ENCODE results near the gene COASY. TPM values are rescaled to one million over a fixed set of nuclear protein-coding genes. Genes with fewer than 3 reads are reported as not detected.
A peak's percentile ranks its signal among the peaks of the same experiment; 100 is the strongest.

Gene COASY
- total and polyA plus RNA-seq, 8 donors: 15.6 to 127 (median 82.4) TPM

DNA sequence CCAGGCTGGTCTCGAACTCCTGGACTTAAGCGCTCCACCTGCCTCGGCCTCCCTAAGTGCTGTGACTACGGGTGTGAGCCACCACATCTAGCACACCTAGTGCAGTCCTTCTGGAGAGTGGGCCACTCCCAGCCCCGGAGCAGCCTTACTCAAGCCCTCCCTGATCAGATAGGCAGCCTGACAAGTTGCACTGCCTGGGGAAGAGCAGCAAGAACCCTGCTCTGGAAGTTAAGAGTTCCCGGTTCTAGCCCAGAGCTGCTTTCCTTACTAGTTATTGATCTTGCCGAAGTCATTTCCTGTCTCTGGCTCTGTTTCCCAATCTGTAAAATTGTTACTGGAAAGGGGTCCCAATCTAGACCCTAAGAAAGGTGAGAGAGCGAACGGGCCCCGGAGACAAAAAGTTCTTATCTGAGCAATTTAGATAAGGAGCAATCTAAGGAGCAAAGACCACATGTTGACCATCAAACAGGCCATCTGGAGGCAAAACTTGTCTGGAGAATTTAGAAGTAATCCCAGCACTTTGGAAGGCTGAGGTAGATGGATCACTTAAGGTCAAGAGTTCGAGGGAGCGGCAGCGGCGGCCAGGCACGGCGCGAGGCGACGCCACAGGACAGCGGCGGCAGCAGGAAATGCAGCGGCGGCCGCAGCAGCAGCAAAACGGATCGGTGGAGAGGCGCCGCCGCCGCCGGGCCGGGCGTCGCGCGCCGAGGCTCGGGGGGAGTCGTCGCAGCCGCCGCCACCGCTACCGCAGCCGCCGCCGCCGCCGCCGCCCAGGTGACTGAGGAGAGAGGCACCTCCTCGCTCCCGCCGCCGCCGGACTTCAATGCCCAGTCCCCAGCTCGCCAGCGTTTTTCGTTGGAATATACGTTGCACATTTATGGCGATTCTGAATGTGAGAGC, 30.2 kb upstream of the COASY start:
- TF ChIP-seq POLR2AphosphoS5 (IDR thresholded peaks at IDR 0.05) (peak; percentile 40 to 57 (median 41)), EP300 (IDR thresholded peaks at IDR 0.05) (no peak)
- TF ChIP-seq, protein P1, sequence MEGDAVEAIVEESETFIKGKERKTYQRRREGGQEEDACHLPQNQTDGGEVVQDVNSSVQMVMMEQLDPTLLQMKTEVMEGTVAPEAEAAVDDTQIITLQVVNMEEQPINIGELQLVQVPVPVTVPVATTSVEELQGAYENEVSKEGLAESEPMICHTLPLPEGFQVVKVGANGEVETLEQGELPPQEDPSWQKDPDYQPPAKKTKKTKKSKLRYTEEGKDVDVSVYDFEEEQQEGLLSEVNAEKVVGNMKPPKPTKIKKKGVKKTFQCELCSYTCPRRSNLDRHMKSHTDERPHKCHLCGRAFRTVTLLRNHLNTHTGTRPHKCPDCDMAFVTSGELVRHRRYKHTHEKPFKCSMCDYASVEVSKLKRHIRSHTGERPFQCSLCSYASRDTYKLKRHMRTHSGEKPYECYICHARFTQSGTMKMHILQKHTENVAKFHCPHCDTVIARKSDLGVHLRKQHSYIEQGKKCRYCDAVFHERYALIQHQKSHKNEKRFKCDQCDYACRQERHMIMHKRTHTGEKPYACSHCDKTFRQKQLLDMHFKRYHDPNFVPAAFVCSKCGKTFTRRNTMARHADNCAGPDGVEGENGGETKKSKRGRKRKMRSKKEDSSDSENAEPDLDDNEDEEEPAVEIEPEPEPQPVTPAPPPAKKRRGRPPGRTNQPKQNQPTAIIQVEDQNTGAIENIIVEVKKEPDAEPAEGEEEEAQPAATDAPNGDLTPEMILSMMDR (IDR thresholded peaks at IDR 0.05): peak in 5 of 7 experiments; percentile 27 to 65 (median 48)
- H3K27ac ChIP-seq: peak overlapping the region; percentile 80 to 91 (median 88)
- H3K9me3 ChIP-seq: no peaks in the 10 kb centered on the region
- intact Hi-C loops (cut with DNase I; ENCODE audit: low total_unique reads): no loop called here
- peak overlapping the region; percentile 43 to 57 (median 48) for H3K4me3 ChIP-seq
- 10 to 17% (median 10%) methylated on average over 35 to 60 of the region's 60 CpGs for WGBS, 5 donors
- H3K27me3 ChIP-seq: no peaks in the 10 kb centered on the region
- peaks cover 28 to 64% (median 46%) of the 10 kb centered on the region in 4 donors for H3K4me1 ChIP-seq
- no peaks in the 10 kb centered on the region for H3K36me3 ChIP-seq
- peak; percentile 70 to 91 for DNase-seq

DNA sequence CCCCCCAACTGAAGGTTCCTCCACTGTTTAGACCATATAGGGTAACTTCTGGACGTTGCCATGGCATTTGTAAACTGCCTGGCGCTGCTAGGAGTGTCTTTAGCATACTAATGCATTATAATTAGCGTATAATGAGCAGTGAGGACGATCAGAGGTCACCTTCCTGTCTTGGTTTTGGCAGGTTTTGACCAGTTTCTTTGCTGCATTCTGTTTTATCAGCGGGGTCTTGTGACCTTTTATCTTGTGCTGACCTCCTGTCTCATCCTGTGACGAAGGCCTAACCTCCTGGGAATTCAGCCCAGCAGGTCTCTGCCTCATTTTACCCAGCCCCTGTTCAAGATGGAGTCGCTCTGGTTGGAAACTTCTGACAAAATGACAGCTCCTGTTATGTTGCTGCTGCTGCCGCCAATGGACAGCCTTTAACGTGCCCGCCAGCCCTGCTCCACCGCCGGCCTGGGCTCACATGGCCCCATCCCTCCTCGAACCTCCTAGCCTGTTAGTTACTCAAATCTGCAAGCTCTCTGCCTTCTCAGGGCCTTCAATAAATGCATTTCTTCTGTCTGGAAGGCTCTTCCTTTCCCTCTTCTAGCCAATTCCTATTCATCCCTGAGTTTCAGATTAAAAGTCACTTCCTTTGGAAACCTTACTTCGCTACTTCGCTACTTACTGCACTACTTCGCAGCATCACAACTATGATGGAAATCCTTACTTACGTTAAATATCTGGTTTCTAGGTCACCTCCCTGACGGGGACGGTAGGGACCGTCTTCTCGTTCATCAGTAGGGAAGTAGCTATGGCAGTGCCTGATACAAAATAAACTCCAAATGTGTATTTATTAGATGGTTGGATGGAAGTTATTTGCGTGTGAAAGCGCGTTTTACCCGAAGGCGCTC, 26.5 kb upstream of the COASY start:
- peaks cover 31 to 53% (median 51%) of the 10 kb centered on the region in 4 donors for H3K4me1 ChIP-seq
- no peak for DNase-seq
- no peaks in the 10 kb centered on the region for H3K9me3 ChIP-seq
- peaks cover 14 to 24% (median 22%) of the 10 kb centered on the region in 4 donors for H3K36me3 ChIP-seq
- no peaks in the 10 kb centered on the region for H3K27me3 ChIP-seq
- peak overlapping the region; percentile 62 to 73 (median 64) for H3K4me3 ChIP-seq
- intact Hi-C loops (cut with DNase I; ENCODE audit: low total_unique reads): no loop called here
- WGBS, 5 donors: 39 to 47% (median 41%) methylated on average over 26 of the region's 26 CpGs
- no peak for TF ChIP-seq POLR2A (IDR thresholded peaks at IDR 0.05)
- no peak for TF ChIP-seq EP300 (IDR thresholded peaks at IDR 0.05)
- TF ChIP-seq POLR2AphosphoS5 (IDR thresholded peaks at IDR 0.05): no peak
- TF ChIP-seq, protein P1 (IDR thresholded peaks at IDR 0.05): no peak
- peak overlapping the region; percentile 93 to 98 (median 97) for H3K27ac ChIP-seq

DNA sequence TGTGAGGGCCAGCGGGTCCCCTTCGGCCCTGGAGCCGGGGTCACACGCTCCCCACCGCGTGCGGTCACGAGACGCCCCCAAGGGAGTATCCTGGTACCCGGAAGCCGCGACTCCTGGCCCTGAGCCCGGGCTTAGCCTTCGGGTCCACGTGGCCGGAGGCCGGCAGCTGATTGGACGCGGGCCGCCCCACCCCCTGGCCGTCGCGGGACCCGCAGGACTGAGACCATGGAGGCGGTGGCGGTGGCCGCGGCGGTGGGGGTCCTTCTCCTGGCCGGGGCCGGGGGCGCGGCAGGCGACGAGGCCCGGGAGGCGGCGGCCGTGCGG, 25.9 kb upstream of the COASY start, which contains the start of gene NAGLU:
Gene NAGLU (plus strand): TSS at position 194 of the 324 bp plus-strand sequence. CDS start 32 bp downstream, at position 226.
- Histone ChIP-seq H3K27ac (peak within 1 kb of the TSS; percentile 93 to 98 (median 97)), H3K4me1 (peaks cover 29 to 48% (median 47%) of the 10 kb centered on the region in 4 donors), H3K4me3 (peak within 1 kb of the TSS; percentile 62 to 73 (median 64)), H3K27me3 (no peaks in the 10 kb centered on the region), H3K9me3 (no peaks in the 10 kb centered on the region), H3K36me3 (peaks cover 14 to 30% (median 25%) of the 10 kb centered on the region in 4 donors)
- peak; percentile 97 to 98 for DNase-seq
- intact Hi-C loops (cut with DNase I; ENCODE audit: low total_unique reads): no loop called here
- WGBS, 5 donors: 0 to 1% (median 0%) methylated on average over 3 to 40 of the region's 40 CpGs
- TF ChIP-seq POLR2AphosphoS5 (IDR thresholded peaks at IDR 0.05) (peak; percentile 73 to 90 (median 76)), EP300 (IDR thresholded peaks at IDR 0.05) (peak; percentile 43)
- TF ChIP-seq, protein P1 (IDR thresholded peaks at IDR 0.05): no peak
